ENCODE results near the gene ACTL10. TPM values are rescaled to one million over a fixed set of nuclear protein-coding genes. Genes with fewer than 3 reads are reported as not detected.

The ACTL10 gene
- 6.3 and 9.0 TPM in 2 replicates for total RNA-seq
- total RNA-seq (2013): 3.6 TPM
- polyA plus RNA-seq: 0.74 and 1.2 TPM in 2 replicates
- polyA minus RNA-seq: 5.9 and 9.7 TPM in 2 replicates

DNA sequence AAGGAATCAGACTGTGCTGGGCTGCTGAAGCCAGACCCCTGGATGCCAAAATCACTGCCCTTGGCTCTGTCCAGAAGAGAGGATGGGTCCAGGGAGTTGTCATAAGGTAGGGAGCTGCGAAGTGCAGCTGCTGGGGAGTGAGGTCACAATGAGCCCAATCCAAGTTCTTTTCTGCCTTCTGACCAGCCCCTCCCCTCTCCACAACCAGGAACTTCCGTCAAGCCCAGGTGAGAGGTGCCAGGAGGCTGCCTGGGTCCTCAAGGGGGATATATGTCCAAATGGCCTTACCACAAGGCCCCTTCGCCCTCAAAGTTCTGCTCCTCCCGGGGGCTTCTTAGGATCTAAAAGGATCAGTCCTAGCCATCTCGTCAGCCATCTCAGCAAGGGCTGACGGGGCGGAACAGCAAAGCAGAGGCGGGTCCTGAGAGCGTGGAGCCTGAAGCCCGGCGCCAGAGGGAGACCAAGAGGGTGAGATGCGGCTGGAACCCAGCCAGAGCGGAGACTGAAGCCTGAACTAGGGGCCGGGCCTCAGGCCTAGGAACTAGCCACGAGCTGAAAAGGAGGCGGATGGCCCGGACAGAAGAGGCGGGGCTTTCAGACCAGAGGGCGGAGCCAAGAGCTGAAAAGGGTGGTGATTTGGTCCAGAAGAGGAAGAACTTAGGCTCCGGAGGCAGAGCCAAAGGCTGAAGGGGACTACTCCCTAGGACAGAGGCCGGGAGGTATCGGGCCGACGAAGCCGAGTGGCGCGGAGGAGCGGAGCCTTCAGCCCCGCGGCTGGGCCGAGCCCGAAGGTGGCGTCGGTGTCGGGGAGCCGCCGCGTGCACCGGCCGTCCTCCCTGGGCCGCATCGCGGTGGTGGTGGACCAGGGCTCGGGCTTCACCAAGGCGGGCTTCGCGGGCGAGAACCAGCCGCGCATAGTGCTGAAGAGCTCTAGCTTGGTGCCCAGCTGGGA is at the start of gene ACTL10:
Gene ACTL10, plus strand, starts transcription at position 651 of the 952 bp plus-strand sequence. CDS start 555 bp downstream, outside the sequence.
- DNase-seq: peak; percentile 92
- Mint-ChIP-seq H3K4me1 (peaks cover 36% of the 10 kb centered on the region), H3K9me3 (ENCODE audit: insufficient read depth) (no peaks in the 10 kb centered on the region), H3K27me3 (no peaks in the 10 kb centered on the region), H3K4me3 (peak within 1 kb of the TSS; percentile 98), H3K27ac (peak within 1 kb of the TSS; percentile 96)
- Histone ChIP-seq H3K27ac (ENCODE audit: low read length in 2 of 2) (peak within 1 kb of the TSS; percentile 55 to 59), H3K9me3 (ENCODE audit: control extremely low read depth in 1 of 3, control insufficient read depth in 2 of 3, insufficient read depth in 1 of 3, low read length in 2 of 3) (no peaks in the 10 kb centered on the region), H3K9ac (ENCODE audit: low read length) (peak within 1 kb of the TSS; percentile 67), H4K20me1 (ENCODE audit: control insufficient read depth, insufficient read depth, low read length, poor library complexity, severe bottlenecking) (no peaks in the 10 kb centered on the region), H3K79me2 (ENCODE audit: control insufficient read depth, insufficient read depth, low read length) (peaks cover 6% of the 10 kb centered on the region), H3K4me2 (replicated peaks; ENCODE audit: low read depth, low read length, poor library complexity, severe bottlenecking) (peak within 1 kb of the TSS; percentile 98), H2AFZ (ENCODE audit: insufficient read depth, low read depth, low read length, poor library complexity, severe bottlenecking) (peak within 1 kb of the TSS; percentile 82), H3K4me3 (ENCODE audit: control extremely low read depth in 1 of 5, extremely low read depth in 1 of 5, insufficient read depth in 1 of 5, low read depth in 2 of 5, low read length in 4 of 5) (peak within 1 kb of the TSS; percentile 26 to 79 (median 68)), H3K36me3 (replicated peaks in 1 of 2; ENCODE audit: control extremely low read depth in 1 of 2, control insufficient read depth in 1 of 2, extremely low read depth in 1 of 2, insufficient read depth in 2 of 2, low read length in 1 of 2) (no peaks in the 10 kb centered on the region), H3K27me3 (replicated peaks in 1 of 4; ENCODE audit: control extremely low read depth in 1 of 4, control insufficient read depth in 3 of 4, insufficient read depth in 4 of 4, low read length in 3 of 4) (no peaks in the 10 kb centered on the region), H3K4me1 (ENCODE audit: control insufficient read depth in 2 of 2, insufficient read depth in 2 of 2, low read length in 2 of 2) (peaks cover 18 to 44% of the 10 kb centered on the region in 2 donors)
- peak; percentile 73 for ATAC-seq (ENCODE audit: low read depth)
- 7% methylated on average over 49 of the region's 50 CpGs for WGBS (ENCODE audit: insufficient coverage)
- ChIA-PET CTCF (interaction anchor here (0.6 to 6.1 kb wide), 22 partner anchors 8 to 366 kb away, joined by 3 to 61 read pairs (median 8); partner anchors contain the start of genes CBFA2T2, CDK5RAP1, PXMP4 and ZNF341), POLR2A (interaction anchor here (0.6 to 2.4 kb wide), 9 partner anchors 13 to 568 kb away, joined by 3 to 12 read pairs (median 6); partner anchors contain the start of genes CDK5RAP1, EIF2S2, PXMP4 and RALY)
- TF ChIP-seq, protein P1, sequence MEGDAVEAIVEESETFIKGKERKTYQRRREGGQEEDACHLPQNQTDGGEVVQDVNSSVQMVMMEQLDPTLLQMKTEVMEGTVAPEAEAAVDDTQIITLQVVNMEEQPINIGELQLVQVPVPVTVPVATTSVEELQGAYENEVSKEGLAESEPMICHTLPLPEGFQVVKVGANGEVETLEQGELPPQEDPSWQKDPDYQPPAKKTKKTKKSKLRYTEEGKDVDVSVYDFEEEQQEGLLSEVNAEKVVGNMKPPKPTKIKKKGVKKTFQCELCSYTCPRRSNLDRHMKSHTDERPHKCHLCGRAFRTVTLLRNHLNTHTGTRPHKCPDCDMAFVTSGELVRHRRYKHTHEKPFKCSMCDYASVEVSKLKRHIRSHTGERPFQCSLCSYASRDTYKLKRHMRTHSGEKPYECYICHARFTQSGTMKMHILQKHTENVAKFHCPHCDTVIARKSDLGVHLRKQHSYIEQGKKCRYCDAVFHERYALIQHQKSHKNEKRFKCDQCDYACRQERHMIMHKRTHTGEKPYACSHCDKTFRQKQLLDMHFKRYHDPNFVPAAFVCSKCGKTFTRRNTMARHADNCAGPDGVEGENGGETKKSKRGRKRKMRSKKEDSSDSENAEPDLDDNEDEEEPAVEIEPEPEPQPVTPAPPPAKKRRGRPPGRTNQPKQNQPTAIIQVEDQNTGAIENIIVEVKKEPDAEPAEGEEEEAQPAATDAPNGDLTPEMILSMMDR (IDR thresholded peaks at IDR 0.05): no peak
- no peak for TF ChIP-seq EZH2 (IDR thresholded peaks at IDR 0.05; ENCODE audit: borderline replicate concordance, insufficient read depth, low read depth, low read length, poor library complexity, severe bottlenecking)
- intact Hi-C loops (cut with micrococcal nuclease): loop anchor here (1.0 to 5.0 kb wide), 8 partner anchors 8 to 401 kb away; partner anchors contain the start of genes CDK5RAP1, CHMP4B, E2F1 and NECAB3
